ENCODE measurements around the gene RAB22A. TPM values are rescaled to one million over a fixed set of nuclear protein-coding genes. Genes with fewer than 3 reads are reported as not detected.

RAB22A gene
- total RNA-seq, 3 donors from 2014 or later (not counting 1 experiment from before 2014, with no cell fraction given): 19.6 to 29.8 (median 28.6) TPM

DNA sequence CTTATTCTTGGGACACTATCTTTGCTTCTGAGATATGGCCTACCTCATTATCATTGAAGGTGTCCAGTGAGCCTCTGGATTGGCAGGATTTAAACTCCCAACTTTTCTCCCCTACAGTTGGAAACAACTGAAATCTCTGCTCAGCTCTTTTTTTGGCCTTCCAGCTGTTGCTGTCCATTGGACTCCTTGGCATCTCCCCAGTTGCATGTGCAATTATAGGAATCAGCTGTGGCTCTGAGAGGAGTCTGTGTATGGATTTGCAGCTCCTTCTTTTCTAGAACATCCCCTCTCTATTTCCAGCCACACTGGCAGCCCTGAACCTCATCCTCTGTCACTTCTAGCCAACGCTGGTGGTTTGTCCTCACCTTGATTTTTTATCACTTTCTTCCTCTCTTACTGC lies 21.2 kb downstream of the RAB22A start:
- H3K4me1 Mint-ChIP-seq: peaks cover 49 to 61% of the 10 kb centered on the region in 2 donors
- no peaks in the 10 kb centered on the region for H3K9me3 ChIP-seq (ENCODE audit: control insufficient read depth, insufficient read depth, low read length)
- H3K9me3 Mint-ChIP-seq: no peaks in the 10 kb centered on the region
- no peak for DNase-seq
- no peak overlapping the region for H3K4me3 ChIP-seq (ENCODE audit: low read length)
- no peaks in the 10 kb centered on the region for H3K4me1 ChIP-seq (ENCODE audit: control insufficient read depth, insufficient read depth, low read length)
- H3K4me3 Mint-ChIP-seq: no peak overlapping the region
- no peaks in the 10 kb centered on the region for H3K27me3 Mint-ChIP-seq (ENCODE audit: low read depth in 2 of 2)
- H3K27ac Mint-ChIP-seq: no peak overlapping the region
- no peak overlapping the region for H3K27ac ChIP-seq (ENCODE audit: low read length)
- H3K36me3 Mint-ChIP-seq: no peaks in the 10 kb centered on the region
- no peak for ATAC-seq
- intact Hi-C loops (cut with micrococcal nuclease): no loop called here
- WGBS (ENCODE audit: insufficient coverage): 23% methylated on average over 1 of the region's 1 CpG
- H3K27me3 ChIP-seq (ENCODE audit: control insufficient read depth, insufficient read depth, low read length): no peaks in the 10 kb centered on the region
- H3K36me3 ChIP-seq (ENCODE audit: control insufficient read depth, insufficient read depth, low read length): peaks cover 3% of the 10 kb centered on the region
- TF ChIP-seq, protein P1, sequence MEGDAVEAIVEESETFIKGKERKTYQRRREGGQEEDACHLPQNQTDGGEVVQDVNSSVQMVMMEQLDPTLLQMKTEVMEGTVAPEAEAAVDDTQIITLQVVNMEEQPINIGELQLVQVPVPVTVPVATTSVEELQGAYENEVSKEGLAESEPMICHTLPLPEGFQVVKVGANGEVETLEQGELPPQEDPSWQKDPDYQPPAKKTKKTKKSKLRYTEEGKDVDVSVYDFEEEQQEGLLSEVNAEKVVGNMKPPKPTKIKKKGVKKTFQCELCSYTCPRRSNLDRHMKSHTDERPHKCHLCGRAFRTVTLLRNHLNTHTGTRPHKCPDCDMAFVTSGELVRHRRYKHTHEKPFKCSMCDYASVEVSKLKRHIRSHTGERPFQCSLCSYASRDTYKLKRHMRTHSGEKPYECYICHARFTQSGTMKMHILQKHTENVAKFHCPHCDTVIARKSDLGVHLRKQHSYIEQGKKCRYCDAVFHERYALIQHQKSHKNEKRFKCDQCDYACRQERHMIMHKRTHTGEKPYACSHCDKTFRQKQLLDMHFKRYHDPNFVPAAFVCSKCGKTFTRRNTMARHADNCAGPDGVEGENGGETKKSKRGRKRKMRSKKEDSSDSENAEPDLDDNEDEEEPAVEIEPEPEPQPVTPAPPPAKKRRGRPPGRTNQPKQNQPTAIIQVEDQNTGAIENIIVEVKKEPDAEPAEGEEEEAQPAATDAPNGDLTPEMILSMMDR (IDR thresholded peaks at IDR 0.05): no peak

DNA sequence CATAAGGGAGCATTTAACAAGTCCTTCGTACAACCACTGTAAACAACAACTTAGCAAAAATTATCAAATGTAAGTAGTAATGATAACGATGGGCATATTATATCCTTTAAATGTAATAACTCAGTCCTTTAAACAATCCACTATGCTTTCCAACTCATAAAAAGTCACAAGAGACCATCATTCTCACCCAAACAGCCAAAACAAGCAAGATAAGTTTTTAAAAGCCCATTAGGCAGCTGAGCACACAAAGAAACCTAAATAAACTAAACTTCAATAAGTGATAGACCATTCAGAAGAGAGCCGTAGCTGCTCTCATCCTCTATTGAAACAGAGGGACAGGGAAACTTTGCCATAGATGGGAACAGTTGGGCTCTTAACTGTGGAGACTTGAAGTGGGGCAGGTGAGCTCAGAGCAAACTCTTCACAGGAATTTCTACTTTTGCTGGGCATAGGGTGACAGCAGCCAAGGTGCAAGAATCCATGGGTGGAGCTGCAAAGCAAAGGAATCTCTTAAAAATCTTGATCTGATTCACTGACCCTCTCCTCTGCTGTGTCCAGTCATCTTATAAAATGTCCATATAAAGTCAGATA lies 22.5 kb downstream of the RAB22A start:
- WGBS (ENCODE audit: insufficient coverage): 100% methylated on average over 2 of the region's 3 CpGs
- TF ChIP-seq, protein P1 (IDR thresholded peaks at IDR 0.05): no peak
- Mint-ChIP-seq H3K4me3 (no peak overlapping the region), H3K36me3 (no peaks in the 10 kb centered on the region), H3K4me1 (peaks cover 41 to 51% of the 10 kb centered on the region in 2 donors), H3K27ac (no peak overlapping the region), H3K9me3 (no peaks in the 10 kb centered on the region), H3K27me3 (ENCODE audit: low read depth in 2 of 2) (no peaks in the 10 kb centered on the region)
- no peaks in the 10 kb centered on the region for H3K4me1 ChIP-seq (ENCODE audit: control insufficient read depth, insufficient read depth, low read length)
- H3K27me3 ChIP-seq (ENCODE audit: control insufficient read depth, insufficient read depth, low read length): no peaks in the 10 kb centered on the region
- DNase-seq (no peak), ATAC-seq (no peak)
- intact Hi-C loops (cut with micrococcal nuclease): no loop called here
- no peak overlapping the region for H3K4me3 ChIP-seq (ENCODE audit: low read length)
- no peak overlapping the region for H3K27ac ChIP-seq (ENCODE audit: low read length)
- H3K9me3 ChIP-seq (ENCODE audit: control insufficient read depth, insufficient read depth, low read length): no peaks in the 10 kb centered on the region
- H3K36me3 ChIP-seq (ENCODE audit: control insufficient read depth, insufficient read depth, low read length): peaks cover 3% of the 10 kb centered on the region

DNA sequence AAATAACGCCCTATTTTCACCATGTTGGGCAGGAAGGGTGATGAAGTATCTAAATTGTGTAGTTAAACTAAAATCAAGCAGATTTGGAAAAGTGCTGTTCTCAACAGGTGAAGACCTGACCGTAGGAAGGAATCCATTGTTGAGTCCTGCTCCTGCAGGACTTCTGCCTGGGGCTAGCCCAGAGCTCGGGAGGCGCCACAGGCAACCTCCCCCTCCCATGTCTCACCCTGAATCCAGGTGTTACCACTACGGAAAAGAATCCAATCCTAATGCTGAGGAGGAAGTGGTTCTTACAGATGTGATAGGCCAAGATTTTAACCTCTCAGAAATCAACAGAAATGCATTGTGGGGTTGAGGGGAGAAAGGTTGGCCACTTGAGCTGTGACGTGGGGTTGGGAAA lies 30.2 kb downstream of the RAB22A start:
- Histone ChIP-seq H3K9me3 (ENCODE audit: control insufficient read depth, insufficient read depth, low read length) (no peaks in the 10 kb centered on the region), H3K4me1 (ENCODE audit: control insufficient read depth, insufficient read depth, low read length) (peaks cover 5% of the 10 kb centered on the region), H3K4me3 (ENCODE audit: low read length) (no peak overlapping the region), H3K36me3 (ENCODE audit: control insufficient read depth, insufficient read depth, low read length) (peaks cover 4% of the 10 kb centered on the region), H3K27me3 (ENCODE audit: control insufficient read depth, insufficient read depth, low read length) (no peaks in the 10 kb centered on the region), H3K27ac (ENCODE audit: low read length) (no peak overlapping the region)
- intact Hi-C loops (cut with micrococcal nuclease): no loop called here
- Mint-ChIP-seq H3K4me3 (no peak overlapping the region), H3K27me3 (ENCODE audit: low read depth in 2 of 2) (no peaks in the 10 kb centered on the region), H3K9me3 (no peaks in the 10 kb centered on the region), H3K36me3 (no peaks in the 10 kb centered on the region), H3K4me1 (peaks cover 57 to 64% of the 10 kb centered on the region in 2 donors), H3K27ac (peak overlapping the region in 1 of 2 donors; percentile 27)
- TF ChIP-seq, protein P1 (IDR thresholded peaks at IDR 0.05): no peak
- WGBS (ENCODE audit: insufficient coverage): 97% methylated on average over 5 of the region's 6 CpGs
- DNase-seq (no peak), ATAC-seq (no peak)

DNA sequence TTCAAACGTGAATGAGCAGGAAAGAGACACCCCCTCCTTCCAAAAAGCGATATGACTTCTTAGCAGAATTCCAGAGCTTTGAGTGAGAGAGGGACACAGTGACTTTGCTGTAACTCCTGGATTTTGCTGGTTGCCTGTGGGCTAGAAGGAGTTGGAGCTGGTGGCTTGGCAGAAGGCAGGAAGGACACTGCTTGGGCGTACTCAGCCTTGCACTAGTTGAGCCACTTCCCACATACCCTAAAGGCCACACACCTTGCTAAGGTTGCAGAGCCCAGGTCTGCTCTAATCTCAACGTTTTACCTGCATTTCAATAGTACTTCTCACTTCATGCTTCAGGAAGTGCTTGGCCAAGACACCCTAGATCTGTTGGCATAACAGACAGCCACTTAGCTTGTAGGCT lies 30.6 kb downstream of the RAB22A start:
- no peak overlapping the region for H3K27ac ChIP-seq (ENCODE audit: low read length)
- intact Hi-C loops (cut with micrococcal nuclease): no loop called here
- Mint-ChIP-seq H3K36me3 (no peaks in the 10 kb centered on the region), H3K9me3 (no peaks in the 10 kb centered on the region), H3K4me3 (no peak overlapping the region), H3K4me1 (peaks cover 54 to 62% of the 10 kb centered on the region in 2 donors), H3K27ac (peak overlapping the region; percentile 7 to 64), H3K27me3 (ENCODE audit: low read depth in 2 of 2) (no peaks in the 10 kb centered on the region)
- peaks cover 5% of the 10 kb centered on the region for H3K4me1 ChIP-seq (ENCODE audit: control insufficient read depth, insufficient read depth, low read length)
- TF ChIP-seq, protein P1 (IDR thresholded peaks at IDR 0.05): no peak
- DNase-seq (no peak), ATAC-seq (no peak)
- no peak overlapping the region for H3K4me3 ChIP-seq (ENCODE audit: low read length)
- H3K36me3 ChIP-seq (ENCODE audit: control insufficient read depth, insufficient read depth, low read length): peaks cover 8% of the 10 kb centered on the region
- 86% methylated on average over 3 of the region's 4 CpGs for whole genome bisulfite sequencing (ENCODE audit: insufficient coverage)
- H3K9me3 ChIP-seq (ENCODE audit: control insufficient read depth, insufficient read depth, low read length): no peaks in the 10 kb centered on the region
- H3K27me3 ChIP-seq (ENCODE audit: control insufficient read depth, insufficient read depth, low read length): no peaks in the 10 kb centered on the region

Measured in natural killer cell (primary cell).